Right kidney (tissue), 9 donors: ENCODE data around the gene TAF11L14.
"Not testable (repeated sequence)": the region's sequence is repeated elsewhere in the genome, so short reads cannot be mapped to it uniquely, and the experiment has no call there.

Experiments
- DNase-seq: peaks from one replicate; pipeline ENCODE4 v3.0.0-alpha.2; 2016
- long read RNA-seq, 8 donors: transcript quantifications; one replicate each; lab custom pipeline, GENCODE V29; 2026

TAF11L14 gene
- long read RNA-seq, donor 1: 0 reads
- long read RNA-seq, donor 2: 0 reads
- long read RNA-seq, donor 3: 0 reads
- long read RNA-seq, donor 4: 0 reads
- long read RNA-seq, donor 5: 0 reads
- long read RNA-seq, donor 6: 0 reads
- long read RNA-seq, donor 7: 0 reads
- long read RNA-seq, donor 8: 0 reads

- DNase-seq: no peak
Observed at GRCh38 chr5:17634160-17634559, at the start of gene TAF11L14. Gene TAF11L14, plus strand, starts transcription at chr5:17634460.

DNA sequence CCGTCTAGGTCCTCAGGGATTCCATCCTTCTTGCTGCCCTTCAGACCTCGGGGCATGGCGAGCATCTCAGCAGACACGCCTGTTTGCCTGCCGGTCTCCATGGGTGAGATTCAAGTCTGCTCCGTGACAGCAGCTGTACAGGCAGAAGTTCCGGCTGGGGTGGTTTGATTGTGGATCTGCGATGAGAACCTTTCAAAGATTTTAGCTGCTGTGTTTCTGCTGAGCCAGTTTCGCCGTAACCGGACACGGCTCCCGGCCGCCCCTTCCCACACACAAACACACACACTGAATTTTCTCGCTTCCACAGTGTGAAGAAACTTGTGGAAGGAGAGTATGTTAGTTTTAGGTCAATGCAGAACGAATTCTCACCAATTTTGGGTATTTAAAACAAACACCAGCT, 48.6 kb upstream of the TAF11L14 start, which contains the start of gene TAF11L7:
TSS of gene TAF11L7 (minus strand) at position 101 of the 400 bp plus-strand sequence.
- not testable (repeated sequence) for DNase-seq

GRCh38 chr5:17590860-17591259, 43.4 kb upstream of the TAF11L14 start, which contains the start of gene TAF11L8:
Gene TAF11L8, minus strand, starts transcription at chr5:17590960.
- DNase-seq: not testable (repeated sequence)

DNA sequence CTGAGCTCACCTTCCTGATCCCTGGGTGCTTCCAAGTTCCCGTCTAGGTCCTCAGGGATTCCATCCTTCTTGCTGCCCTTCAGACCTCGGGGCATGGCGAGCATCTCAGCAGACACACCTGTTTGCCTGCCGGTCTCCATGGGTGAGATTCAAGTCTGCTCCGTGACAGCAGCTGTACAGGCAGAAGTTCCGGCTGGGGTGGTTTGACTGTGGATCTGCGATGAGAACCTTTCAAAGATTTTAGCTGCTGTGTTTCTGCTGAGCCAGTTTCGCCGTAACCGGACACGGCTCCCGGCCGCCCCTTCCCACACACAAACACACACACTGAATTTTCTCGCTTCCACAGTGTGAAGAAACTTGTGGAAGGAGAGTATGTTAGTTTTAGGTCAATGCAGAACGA, 40.0 kb upstream of the TAF11L14 start, which contains the start of gene TAF11L9:
TSS of gene TAF11L9 (minus strand) at position 140 of the 400 bp plus-strand sequence.
- not testable (repeated sequence) for DNase-seq

DNA sequence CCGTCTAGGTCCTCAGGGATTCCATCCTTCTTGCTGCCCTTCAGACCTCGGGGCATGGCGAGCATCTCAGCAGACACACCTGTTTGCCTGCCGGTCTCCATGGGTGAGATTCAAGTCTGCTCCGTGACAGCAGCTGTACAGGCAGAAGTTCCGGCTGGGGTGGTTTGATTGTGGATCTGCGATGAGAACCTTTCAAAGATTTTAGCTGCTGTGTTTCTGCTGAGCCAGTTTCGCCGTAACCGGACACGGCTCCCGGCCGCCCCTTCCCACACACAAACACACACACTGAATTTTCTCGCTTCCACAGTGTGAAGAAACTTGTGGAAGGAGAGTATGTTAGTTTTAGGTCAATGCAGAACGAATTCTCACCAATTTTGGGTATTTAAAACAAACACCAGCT, 36.5 kb upstream of the TAF11L14 start, which contains the start of gene TAF11L10:
TSS of gene TAF11L10 (minus strand) at position 101 of the 400 bp plus-strand sequence.
- DNase-seq: not testable (repeated sequence)

DNA sequence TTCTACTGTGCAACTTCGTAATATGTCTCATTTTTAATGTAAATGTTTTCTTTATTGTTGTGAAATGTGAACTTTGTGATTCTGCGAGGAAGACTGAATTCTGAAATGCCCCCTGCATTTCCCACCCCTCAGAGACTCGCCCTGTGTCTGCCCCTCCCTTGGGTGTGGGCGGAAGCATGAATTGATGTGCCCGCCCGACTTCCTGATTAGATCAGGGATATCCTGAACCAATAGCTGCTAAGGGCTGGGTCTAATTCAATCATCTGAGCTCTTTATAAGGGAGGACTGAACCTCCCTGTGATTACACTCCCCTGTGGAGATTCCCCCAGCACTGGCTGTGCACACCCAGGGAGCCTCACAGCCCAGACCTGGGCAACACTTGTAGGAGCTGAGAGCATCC, 30.4 kb upstream of the TAF11L14 start, which contains the start of gene TAF11L11:
TSS of gene TAF11L11 (plus strand) at position 304 of the 400 bp plus-strand sequence.
- not testable (repeated sequence) for DNase-seq

DNA sequence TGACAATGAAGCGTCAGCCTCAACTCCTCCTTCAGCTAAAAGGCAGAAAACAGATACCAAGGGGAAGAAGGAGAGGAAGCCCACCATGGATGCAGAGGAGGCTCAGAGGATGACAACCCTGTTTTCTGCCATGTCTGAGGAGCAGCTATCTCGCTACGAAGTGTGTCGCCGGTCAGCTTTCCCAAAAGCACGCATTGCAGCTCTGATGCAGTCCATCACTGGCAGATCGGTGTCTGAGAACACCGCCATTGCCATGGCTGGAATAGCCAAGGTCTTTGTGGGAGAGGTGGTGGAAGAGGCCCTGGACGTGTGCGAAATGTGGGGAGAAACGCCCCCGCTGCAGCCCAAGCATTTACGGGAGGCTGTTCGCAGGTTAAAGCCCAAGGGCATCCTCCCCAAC, 29.3 kb upstream of the TAF11L14 start:
- no peak for DNase-seq

DNA sequence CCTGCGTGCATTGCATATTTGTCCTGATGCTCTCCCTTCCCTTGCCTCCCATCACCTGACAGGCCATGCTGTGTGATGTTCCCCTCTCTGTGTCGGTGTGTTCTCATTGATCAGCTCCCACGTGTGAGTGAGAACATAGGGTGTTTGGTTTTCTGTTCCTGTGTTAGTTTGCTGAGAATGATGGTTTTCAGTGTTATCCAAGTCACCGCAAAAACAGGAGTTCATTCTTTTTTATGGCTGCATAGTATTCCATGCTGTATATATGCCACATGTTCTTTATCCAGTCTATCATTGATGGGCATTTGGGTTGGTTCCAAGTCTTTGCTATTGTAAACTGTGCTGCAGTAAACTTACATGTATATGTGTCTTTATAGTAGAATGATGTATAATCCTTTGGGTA, 26.8 kb upstream of the TAF11L14 start:
- DNase-seq: not testable (repeated sequence)

DNA sequence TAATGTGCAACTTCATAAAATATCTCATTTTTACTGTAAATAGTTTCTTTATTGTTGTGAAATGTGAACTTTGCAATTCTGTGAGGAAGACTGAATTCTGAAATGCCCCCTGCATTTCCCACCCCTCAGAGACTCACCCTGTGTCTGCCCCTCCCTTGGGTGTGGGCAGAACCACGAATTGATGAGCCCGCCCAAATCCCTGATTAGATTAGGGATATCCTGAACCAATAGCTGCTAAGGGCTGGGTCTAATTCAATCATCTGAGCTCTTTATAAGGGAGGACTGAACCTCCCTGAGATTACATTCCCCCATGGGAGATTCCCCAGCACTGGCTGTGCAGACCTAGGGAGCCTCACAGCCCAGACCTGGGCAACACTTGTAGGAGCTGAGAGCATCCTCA, 24.2 kb upstream of the TAF11L14 start, which contains the start of gene TAF11L12:
TSS of gene TAF11L12 (plus strand) at position 301 of the 400 bp plus-strand sequence.
- not testable (repeated sequence) for DNase-seq

GRCh38 chr5:17614872-17615605, 19.2 kb upstream of the TAF11L14 start:
- DNase-seq: no peak

- no peak for DNase-seq
Observed at GRCh38 chr5:17619354-17619753, 14.9 kb upstream of the TAF11L14 start.

DNA sequence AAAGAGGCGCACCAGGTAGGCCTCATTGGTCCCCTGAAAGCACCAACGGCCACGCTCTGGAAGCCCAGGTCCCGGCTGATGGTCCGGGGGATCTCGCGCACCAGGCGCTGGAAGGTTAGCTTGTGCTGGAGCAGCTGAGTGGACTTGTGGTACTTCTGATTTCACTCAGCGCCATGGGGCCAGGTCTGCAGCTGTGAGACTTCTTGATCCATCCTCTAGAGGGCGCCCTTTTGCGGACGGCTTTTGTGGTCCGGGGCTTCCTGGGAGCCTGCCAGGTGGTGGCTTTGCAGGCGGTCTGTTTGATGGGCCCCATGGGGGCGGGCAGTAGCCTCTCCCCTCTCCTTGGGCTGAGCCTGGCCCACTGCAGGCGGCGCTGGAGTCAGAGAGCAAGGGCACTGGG, 13.6 kb upstream of the TAF11L14 start:
- DNase-seq: no peak

DNA sequence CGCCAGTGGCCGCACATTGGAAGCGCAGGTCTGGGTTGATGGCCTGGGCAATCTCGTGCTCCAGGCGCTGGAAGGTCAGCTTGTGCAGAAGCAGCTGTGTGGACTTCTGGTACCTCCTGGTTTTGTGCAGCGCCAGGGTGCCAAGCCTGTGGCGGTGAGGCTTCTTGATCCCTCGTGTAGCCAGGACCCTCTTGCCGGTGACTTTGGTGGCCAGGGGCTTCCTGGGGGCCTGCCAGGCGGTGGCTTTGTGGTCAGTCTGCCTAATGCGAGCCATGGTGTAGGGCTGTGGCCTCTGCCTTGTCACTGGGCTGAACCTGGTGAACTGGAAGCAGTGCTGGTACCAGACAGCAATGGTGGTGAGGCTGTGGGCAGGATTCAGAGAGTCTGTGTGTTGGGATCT, 8.6 kb upstream of the TAF11L14 start:
- no peak for DNase-seq

DNA sequence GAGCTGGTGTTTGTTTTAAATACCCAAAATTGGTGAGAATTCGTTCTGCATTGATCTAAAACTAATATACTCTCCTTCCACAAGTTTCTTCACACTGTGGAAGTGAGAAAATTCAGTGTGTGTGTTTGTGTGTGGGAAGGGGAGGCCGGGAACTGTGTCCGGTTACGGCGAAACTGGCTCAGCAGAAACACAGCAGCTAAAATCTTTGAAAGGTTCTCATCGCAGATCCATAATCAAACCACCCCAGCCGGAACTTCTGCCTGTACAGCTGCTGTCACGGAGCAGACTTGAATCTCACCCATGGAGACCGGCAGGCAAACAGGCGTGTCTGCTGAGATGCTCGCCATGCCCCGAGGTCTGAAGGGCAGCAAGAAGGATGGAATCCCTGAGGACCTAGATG, 2.5 kb upstream of the TAF11L14 start, which contains the start of gene TAF11L13:
TSS of gene TAF11L13 (plus strand) at position 301 of the 400 bp plus-strand sequence.
- not testable (repeated sequence) for DNase-seq

- DNase-seq: not testable (repeated sequence)
Observed at GRCh38 chr5:17649232-17649631, 15.0 kb downstream of the TAF11L14 start.

DNA sequence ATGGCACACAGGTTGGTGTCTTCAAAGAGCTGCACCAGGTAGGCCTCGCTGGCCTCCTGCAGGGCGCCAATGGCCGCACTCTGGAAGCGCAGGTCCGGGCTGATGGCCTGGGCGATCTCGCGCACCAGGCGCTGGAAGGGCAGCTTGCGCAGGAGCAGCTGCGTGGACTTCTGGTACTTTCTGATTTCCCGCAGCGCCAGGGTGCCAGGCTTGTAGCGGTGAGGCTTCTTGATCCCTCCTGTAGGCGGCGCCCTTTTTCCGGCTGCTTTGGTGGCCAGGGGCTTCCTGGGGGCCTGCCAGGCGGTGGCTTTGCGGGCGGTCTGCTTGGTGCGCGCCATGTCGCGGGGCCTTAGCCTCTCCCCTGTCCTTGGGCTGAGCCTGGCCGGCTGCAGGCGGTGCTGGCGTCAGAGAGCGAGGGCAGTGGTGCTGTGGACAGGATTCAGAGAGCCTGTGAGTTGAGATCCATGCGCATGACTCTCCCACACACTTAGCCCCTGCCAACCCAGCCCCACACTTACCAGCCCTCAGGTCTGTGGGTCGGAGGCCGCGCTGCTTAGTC, 21.0 kb downstream of the TAF11L14 start:
- DNase-seq: not testable (repeated sequence)

GRCh38 chr5:17655921-17656320, 21.7 kb downstream of the TAF11L14 start:
- DNase-seq: no peak

DNA sequence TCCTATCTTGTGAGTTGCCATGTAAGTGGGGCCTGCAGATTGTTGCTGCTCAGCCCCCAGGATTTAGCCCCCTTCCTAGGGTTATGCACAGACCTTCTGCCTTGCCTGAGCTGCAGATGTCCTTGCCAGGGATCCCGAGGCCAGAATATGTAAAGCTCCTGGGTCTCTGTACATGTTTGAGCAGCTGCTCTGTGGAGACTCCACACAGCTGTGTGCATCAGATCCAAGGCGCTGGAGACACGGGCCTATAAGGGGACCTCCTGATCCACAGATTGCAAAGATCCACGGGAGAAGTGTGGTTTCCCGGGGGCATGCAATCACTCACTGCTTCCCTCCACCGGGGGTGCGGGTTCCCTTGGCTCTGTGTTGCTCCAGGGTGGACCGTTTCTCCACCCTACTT, 28.9 kb downstream of the TAF11L14 start:
- DNase-seq: no peak

DNA sequence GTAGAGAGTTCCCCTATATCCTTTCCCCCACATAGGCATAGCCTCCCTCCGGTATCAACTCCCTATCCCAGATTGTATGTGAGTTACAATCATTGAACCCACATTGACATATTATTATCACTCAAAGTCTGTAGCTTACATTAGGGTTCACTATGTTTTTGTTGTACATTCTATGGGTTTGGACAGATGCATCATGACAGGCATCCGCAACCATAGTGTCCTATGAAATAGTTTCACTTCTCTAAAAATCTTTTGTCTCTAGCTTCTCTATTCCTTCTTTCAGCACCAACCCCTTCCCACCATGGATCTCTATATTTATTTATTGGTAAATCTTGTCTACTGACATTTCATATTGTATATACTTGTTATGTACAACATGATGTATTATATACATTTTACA, 31.6 kb downstream of the TAF11L14 start:
- DNase-seq: no peak

DNA sequence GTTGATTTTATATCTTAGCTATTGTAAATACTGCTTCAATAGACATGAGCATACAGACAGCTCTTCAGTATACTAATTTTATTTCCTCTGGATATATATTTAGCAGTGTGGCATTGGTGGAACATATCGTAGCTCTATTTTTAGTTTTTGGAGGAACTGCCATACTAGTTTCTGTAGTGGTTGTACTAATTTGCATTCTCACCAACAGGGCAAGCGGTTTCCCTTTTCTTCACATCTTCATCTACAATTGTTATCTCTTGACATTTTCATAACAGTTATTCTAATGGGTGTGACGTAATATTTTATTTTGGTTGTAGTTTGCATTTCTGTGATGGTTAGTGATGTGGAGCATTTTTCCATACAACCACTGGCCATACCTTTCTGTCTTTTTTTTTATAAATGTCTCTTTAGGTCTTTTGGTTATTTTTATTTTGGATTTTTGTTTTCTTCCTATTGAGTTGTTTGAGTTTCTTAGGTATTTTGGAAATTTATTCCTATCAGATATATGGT, 32.5 kb downstream of the TAF11L14 start:
- DNase-seq: no peak

- DNase-seq: no peak
Observed at GRCh38 chr5:17670353-17670752, 36.1 kb downstream of the TAF11L14 start.

DNA sequence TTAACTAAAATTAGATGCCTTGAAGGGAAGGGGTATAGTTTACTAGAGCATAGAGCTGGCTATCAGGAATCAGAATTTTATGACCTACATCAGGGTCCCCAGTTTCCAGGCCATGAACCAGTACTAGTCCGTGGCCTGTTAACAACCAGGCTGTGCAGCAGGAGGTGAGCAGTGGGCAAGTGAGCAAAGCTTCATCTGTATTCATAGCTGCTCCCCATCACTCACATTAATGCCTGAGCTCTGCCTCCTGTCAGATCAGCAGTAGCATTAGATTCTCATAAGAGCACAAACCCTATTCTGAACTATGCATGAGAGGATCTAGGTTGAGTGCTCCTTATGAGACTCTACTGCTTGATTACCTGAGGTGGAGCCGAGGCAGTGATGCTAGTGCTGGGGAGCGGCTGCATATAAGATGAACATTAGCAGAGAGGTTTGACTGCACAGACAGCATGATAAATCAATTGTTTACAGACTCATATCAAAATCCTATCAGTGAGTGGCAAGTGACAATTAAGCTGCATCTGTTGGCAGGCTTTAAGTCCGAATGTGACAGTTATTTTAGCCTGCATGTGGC, 44.6 kb downstream of the TAF11L14 start:
- no peak for DNase-seq
